Prostate gland (tissue), 2 donors: ENCODE data around the gene ZNF277.
A peak's percentile ranks its signal among the peaks of the same experiment; 100 is the strongest.

Experiments used
- POLR2A ChIP-seq: fragments of 450-650 bp; IDR thresholded peaks from one replicate; pipeline ENCODE4 v1.6.1; 2016; ENCODE audit warnings: antibody characterized with exemption, mild to moderate bottlenecking
- POLR2AphosphoS5 ChIP-seq: sonication (generic); formaldehyde crosslinking; IDR thresholded peaks from one replicate; pipeline ENCODE4 v1.6.1; 2017; ENCODE audit warnings: antibody characterized with exemption
- TF ChIP-seq, protein P1 (sequence below), 4 experiments: fragments of 200-600 bp in 2 of 4; fragments of 450-650 bp in 2 of 4; sonication (generic) in 2 of 4; IDR thresholded peaks; 1 replicate in 3 of 4; 2 replicates in 1 of 4; pipeline ENCODE4 v1.5.1; 2016 to 2019; ENCODE audit warnings: antibody characterized with exemption in 4 of 4, mild to moderate bottlenecking in 2 of 4, moderate library complexity in 2 of 4

DNA sequence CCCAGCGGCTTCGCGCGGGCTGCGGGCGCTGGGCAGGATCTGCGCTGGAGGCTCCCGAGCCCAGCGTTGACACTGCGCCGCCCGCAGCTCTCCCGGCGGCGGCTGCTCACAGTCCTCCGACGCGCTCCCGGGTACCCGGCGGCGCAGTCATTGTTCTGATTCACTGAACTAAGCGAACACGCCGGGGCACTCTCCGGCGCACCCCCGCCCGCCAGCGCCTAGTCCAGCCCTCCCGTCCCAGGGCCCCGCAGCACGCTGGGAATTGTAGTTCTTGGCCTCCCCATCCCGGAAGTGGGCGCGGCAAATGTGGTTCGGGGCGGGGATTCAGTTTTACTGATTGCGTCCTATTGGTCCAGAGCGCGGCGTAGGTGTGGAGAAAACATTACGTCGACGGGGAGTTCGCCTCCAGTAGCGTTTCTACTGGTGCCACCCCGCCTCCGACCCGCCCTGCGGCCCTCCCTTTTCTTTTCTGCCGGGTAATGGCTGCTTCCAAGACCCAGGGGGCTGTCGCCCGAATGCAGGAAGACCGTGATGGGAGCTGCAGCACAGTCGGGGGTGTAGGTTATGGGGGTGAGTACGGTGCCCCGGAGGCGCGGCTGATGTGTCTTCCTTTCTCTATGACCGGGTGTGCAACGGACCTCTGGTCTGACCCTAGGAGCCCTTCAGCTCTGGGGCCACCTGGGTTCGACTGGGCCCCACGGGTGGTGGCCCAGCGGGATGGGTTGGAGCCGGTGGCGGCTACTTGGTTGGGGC is at the start of gene ZNF277, which contains the start of gene DOCK4:
- TF ChIP-seq POLR2AphosphoS5 (peak; percentile 96), POLR2A (peak; percentile 94)
- TF ChIP-seq, protein P1, sequence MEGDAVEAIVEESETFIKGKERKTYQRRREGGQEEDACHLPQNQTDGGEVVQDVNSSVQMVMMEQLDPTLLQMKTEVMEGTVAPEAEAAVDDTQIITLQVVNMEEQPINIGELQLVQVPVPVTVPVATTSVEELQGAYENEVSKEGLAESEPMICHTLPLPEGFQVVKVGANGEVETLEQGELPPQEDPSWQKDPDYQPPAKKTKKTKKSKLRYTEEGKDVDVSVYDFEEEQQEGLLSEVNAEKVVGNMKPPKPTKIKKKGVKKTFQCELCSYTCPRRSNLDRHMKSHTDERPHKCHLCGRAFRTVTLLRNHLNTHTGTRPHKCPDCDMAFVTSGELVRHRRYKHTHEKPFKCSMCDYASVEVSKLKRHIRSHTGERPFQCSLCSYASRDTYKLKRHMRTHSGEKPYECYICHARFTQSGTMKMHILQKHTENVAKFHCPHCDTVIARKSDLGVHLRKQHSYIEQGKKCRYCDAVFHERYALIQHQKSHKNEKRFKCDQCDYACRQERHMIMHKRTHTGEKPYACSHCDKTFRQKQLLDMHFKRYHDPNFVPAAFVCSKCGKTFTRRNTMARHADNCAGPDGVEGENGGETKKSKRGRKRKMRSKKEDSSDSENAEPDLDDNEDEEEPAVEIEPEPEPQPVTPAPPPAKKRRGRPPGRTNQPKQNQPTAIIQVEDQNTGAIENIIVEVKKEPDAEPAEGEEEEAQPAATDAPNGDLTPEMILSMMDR (IDR thresholded peaks at IDR 0.05), result peak in 1 of 4 experiments; percentile 10
